Natural killer cell (primary cell): Measurements from ENCODE around the gene GFRA1. TPM values are rescaled to one million over a fixed set of nuclear protein-coding genes. Genes with fewer than 3 reads are reported as not detected.
"Not testable (repeated sequence)": the region's sequence is repeated elsewhere in the genome, so short reads cannot be mapped to it uniquely, and the experiment has no call there.

Source experiments
- ATAC-seq, 3 donors: fragments of 150-1000 bp in 2 of 3; fragments of 200-7000 bp in 1 of 3; cut with Tn5 transposase; 1 replicate in 1 of 3; 2 replicates in 2 of 3; pipeline ENCODE4 v1.10.0; 2021; ENCODE audit warnings: mild to moderate bottlenecking in 2 of 3, moderate library complexity in 2 of 3
- DNase-seq, 2 donors: peaks; one replicate each; pipeline versions ENCODE4 v3.0.0 to v3.0.0-alpha.2; 2013 to 2021; ENCODE audit warnings: mixed read lengths in 1 of 2
- H3K27ac ChIP-seq: one replicate; pipeline ENCODE4 v1.5.1; 2013; ENCODE audit warnings: mild to moderate bottlenecking, low read length
- H3K27me3 ChIP-seq: one replicate; pipeline ENCODE4 v1.6.1; 2013; ENCODE audit warnings: low read length; ENCODE audit not compliant: control insufficient read depth, insufficient read depth
- H3K36me3 ChIP-seq: one replicate; pipeline ENCODE4 v1.6.1; 2013; ENCODE audit warnings: low read length; ENCODE audit not compliant: control insufficient read depth, insufficient read depth
- H3K4me1 ChIP-seq: one replicate; pipeline ENCODE4 v1.6.1; 2013; ENCODE audit warnings: low read length; ENCODE audit not compliant: control insufficient read depth, insufficient read depth
- H3K4me3 ChIP-seq: one replicate; pipeline ENCODE4 v1.5.1; 2013; ENCODE audit warnings: low read length
- H3K9me3 ChIP-seq: one replicate; pipeline ENCODE4 v1.6.1; 2013; ENCODE audit warnings: low read length; ENCODE audit not compliant: control insufficient read depth, insufficient read depth
- H3K27ac Mint-ChIP-seq, 2 donors: one replicate each; pipeline ENCODE4 v1.8.0; 2022; ENCODE audit warnings: mild to moderate bottlenecking in 2 of 2, mixed read lengths in 2 of 2, moderate library complexity in 1 of 2
- H3K27me3 Mint-ChIP-seq, 2 donors: one replicate each; pipeline ENCODE4 v1.8.0; 2022; ENCODE audit warnings: low read depth in 2 of 2, mixed read lengths in 2 of 2
- H3K36me3 Mint-ChIP-seq: one replicate; pipeline ENCODE4 v1.8.0; 2022; ENCODE audit warnings: mixed read lengths
- H3K4me1 Mint-ChIP-seq, 2 donors: one replicate each; pipeline ENCODE4 v1.8.0; 2022; ENCODE audit warnings: mixed read lengths in 2 of 2
- H3K4me3 Mint-ChIP-seq: one replicate; pipeline ENCODE4 v1.8.0; 2022; ENCODE audit warnings: mild to moderate bottlenecking, moderate library complexity, mixed read lengths
- H3K9me3 Mint-ChIP-seq, 2 donors: one replicate each; pipeline ENCODE4 v1.8.0; 2022; ENCODE audit warnings: mixed read lengths in 2 of 2
- CTCF ChIP-seq: fragments of 200-600 bp; IDR thresholded peaks from one replicate; pipeline ENCODE4 v1.8.0; 2022; ENCODE audit warnings: antibody characterized with exemption
- WGBS: methylation state at CpG from one replicate; pipeline ENCODE4 v1.1.7; 2013; ENCODE audit warnings: missing lambda C conversion rate; ENCODE audit not compliant: insufficient coverage; 5-methylcytosine and 5-hydroxymethylcytosine counted together
- intact Hi-C: fragments of 100-400 bp; cut with micrococcal nuclease; formaldehyde crosslinking; loops from one replicate; pipeline ENCODE4 v1.14.2; 2022
- total RNA-seq, 4 donors: library from RNA; stranded (reverse); fragments of 120-200 nt in 1 of 4; gene quantifications; one replicate each; pipeline versions ENCODE4 v1.2.3 to v1.2.4, GENCODE V29; 2013 to 2022

Gene GFRA1
- total RNA-seq, 3 donors from 2014 or later (not counting 1 experiment from before 2014, with no cell fraction given) = not detected

DNA sequence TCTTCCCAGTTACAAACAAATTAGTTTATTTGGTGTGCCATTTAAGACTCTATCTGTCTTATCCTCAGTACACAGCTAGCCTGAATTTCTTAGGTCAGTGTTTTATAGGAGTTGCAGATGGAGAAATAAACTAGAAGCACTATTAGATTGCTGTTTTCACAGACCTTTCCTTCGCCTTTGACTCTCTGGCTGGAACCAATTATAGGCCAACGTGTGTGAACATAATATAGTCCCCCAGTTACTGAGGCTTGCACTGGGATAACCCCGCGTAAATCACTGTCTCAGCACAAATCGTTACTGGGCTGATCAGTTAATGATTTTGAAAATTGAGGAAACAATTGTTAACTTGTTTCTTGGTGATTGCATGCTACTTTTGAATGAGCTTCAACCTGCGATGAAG lies 233.4 kb downstream of the GFRA1 start:
- no peak overlapping the region for H3K27ac ChIP-seq
- TF ChIP-seq CTCF = no peak
- no peaks in the 10 kb centered on the region for H3K27me3 Mint-ChIP-seq
- H3K4me1 Mint-ChIP-seq = no peaks in the 10 kb centered on the region
- no peaks in the 10 kb centered on the region for H3K4me1 ChIP-seq
- no peaks in the 10 kb centered on the region for H3K36me3 ChIP-seq
- no peak overlapping the region for H3K27ac Mint-ChIP-seq
- peaks cover 2 to 6% of the 10 kb centered on the region in 2 donors for H3K9me3 Mint-ChIP-seq
- no peaks in the 10 kb centered on the region for H3K27me3 ChIP-seq
- no peak overlapping the region for H3K4me3 ChIP-seq
- intact Hi-C loops = no loop called here
- no peaks in the 10 kb centered on the region for H3K36me3 Mint-ChIP-seq
- H3K9me3 ChIP-seq = no peaks in the 10 kb centered on the region
- H3K4me3 Mint-ChIP-seq = no peak overlapping the region
- 91% methylated on average over 6 of the region's 6 CpGs for WGBS
- ATAC-seq (no peak), DNase-seq (no peak)

DNA sequence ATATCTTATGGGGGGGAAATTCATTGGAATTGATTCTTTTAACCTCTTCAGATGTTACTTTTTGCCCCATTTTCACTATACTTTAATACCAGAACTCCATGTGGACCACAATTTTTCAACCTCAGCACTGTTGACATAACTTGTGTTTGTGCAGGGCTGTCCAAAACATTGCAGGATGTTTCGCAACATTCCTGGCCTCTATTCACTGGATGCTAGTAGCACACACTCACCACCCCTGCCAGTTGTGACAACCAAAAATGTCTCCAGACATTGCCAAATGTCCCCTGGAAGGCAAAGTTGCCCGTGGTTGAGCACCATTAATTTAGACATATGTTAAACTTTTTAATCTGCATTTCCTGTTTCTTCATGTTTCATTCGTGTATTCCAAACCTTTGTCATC lies 234.7 kb downstream of the GFRA1 start:
- ATAC-seq (no peak), DNase-seq (no peak)
- no peak for TF ChIP-seq CTCF

GRCh38 chr10:116035406-116035805 lies 237.6 kb downstream of the GFRA1 start:
- H3K27ac Mint-ChIP-seq, intact Hi-C loops, H3K27ac ChIP-seq, H3K4me3 ChIP-seq, H3K4me1 ChIP-seq, H3K27me3 ChIP-seq, H3K9me3 Mint-ChIP-seq, H3K9me3 ChIP-seq, H3K36me3 Mint-ChIP-seq, DNase-seq, H3K27me3 Mint-ChIP-seq, H3K4me3 Mint-ChIP-seq, H3K36me3 ChIP-seq, ATAC-seq, H3K4me1 Mint-ChIP-seq: not testable (repeated sequence)

More for the DNA sequence above, 234.7 kb downstream of the GFRA1 start:
- intact Hi-C loops = no loop called here
- Histone ChIP-seq H3K9me3 (no peaks in the 10 kb centered on the region), H3K27me3 (no peaks in the 10 kb centered on the region), H3K4me3 (no peak overlapping the region), H3K27ac (no peak overlapping the region), H3K36me3 (no peaks in the 10 kb centered on the region), H3K4me1 (no peaks in the 10 kb centered on the region)
- Mint-ChIP-seq H3K4me1 (no peaks in the 10 kb centered on the region), H3K27ac (no peak overlapping the region), H3K4me3 (no peak overlapping the region), H3K9me3 (peaks cover 5 to 8% of the 10 kb centered on the region in 2 donors), H3K36me3 (peaks cover 2% of the 10 kb centered on the region), H3K27me3 (no peaks in the 10 kb centered on the region)
- 65% methylated on average over 2 of the region's 3 CpGs for WGBS

DNA sequence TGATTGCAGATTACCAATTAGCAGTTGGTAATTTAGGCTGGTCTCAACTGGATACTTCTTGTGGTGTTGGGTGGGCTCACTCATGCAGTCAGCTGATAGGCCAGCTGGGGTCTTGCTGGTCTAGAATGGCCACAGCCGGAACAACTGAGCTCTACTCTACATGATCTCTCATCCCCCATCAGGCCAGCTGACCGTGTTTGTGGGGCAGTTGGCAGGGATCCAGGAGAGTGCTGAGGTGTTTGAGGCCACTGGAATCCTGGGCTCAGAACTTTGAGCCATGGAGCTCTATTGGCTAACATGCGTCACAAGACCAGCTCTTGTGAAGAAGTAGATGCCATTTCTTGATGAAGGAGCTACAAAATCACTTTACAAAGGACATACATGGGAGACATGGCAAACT lies 242.4 kb downstream of the GFRA1 start:
- H3K27me3 Mint-ChIP-seq = no peaks in the 10 kb centered on the region
- DNase-seq (no peak), ATAC-seq (no peak)
- Histone ChIP-seq H3K9me3 (peaks cover 4% of the 10 kb centered on the region), H3K36me3 (no peaks in the 10 kb centered on the region), H3K27me3 (no peaks in the 10 kb centered on the region), H3K4me1 (no peaks in the 10 kb centered on the region), H3K4me3 (no peak overlapping the region), H3K27ac (no peak overlapping the region)
- intact Hi-C loops = no loop called here
- no peak overlapping the region for H3K27ac Mint-ChIP-seq
- WGBS = 96% methylated on average over 1 of the region's 3 CpGs
- H3K4me3 Mint-ChIP-seq = no peak overlapping the region
- H3K4me1 Mint-ChIP-seq = no peaks in the 10 kb centered on the region
- TF ChIP-seq CTCF = no peak
- peaks cover 7% of the 10 kb centered on the region for H3K36me3 Mint-ChIP-seq
- peaks cover 10 to 11% of the 10 kb centered on the region in 2 donors for H3K9me3 Mint-ChIP-seq
